ENCODE results near the gene UBC.
A peak's percentile ranks its signal among the peaks of the same experiment; 100 is the strongest.
"Not testable (repeated sequence)": the region's sequence is repeated elsewhere in the genome, so short reads cannot be mapped to it uniquely, and the experiment has no call there.

UBC gene

GRCh38 chr12:124938587-124938986 lies 24.1 kb upstream of the UBC start:
- H3K27ac ChIP-seq = peak overlapping the region in 20 of 21 experiments; percentile 33 to 89 (median 82)
- peak overlapping the region; percentile 11 to 46 (median 28) for H3K4me3 ChIP-seq

GRCh38 chr12:124938108-124938507 lies 23.7 kb upstream of the UBC start:
- peak overlapping the region in 20 of 21 experiments; percentile 33 to 89 (median 82) for H3K27ac ChIP-seq
- H3K4me3 ChIP-seq = peak overlapping the region in 1 of 7 experiments; percentile 40

GRCh38 chr12:124931528-124931927 lies 17.1 kb upstream of the UBC start:
- not testable (repeated sequence) for H3K4me3 ChIP-seq, H3K27ac ChIP-seq

- peak overlapping the region in 1 of 21 experiments; percentile 6 for H3K27ac ChIP-seq
- no peak overlapping the region for H3K4me3 ChIP-seq
These were observed 16.1 kb upstream of the UBC start for GRCh38 chr12:124930586-124930985.

GRCh38 chr12:124929649-124930419 lies 15.4 kb upstream of the UBC start:
- peak overlapping the region in 1 of 21 experiments; percentile 85 for H3K27ac ChIP-seq

GRCh38 chr12:124928912-124929530 lies 14.6 kb upstream of the UBC start:
- H3K4me3 ChIP-seq = peak overlapping the region in 1 of 7 experiments; percentile 43
- peak overlapping the region in 13 of 21 experiments; percentile 73 to 92 (median 85) for H3K27ac ChIP-seq

More at GRCh38 chr12:124929649-124930419, 15.4 kb upstream of the UBC start:
- H3K4me3 ChIP-seq = no peak overlapping the region

GRCh38 chr12:124928095-124928911 lies 13.9 kb upstream of the UBC start:
- H3K4me3 ChIP-seq = peak overlapping the region; percentile 30 to 58 (median 53)
- peak overlapping the region; percentile 31 to 97 (median 85) for H3K27ac ChIP-seq

GRCh38 chr12:124927201-124928094 lies 13.0 kb upstream of the UBC start:
- peak overlapping the region; percentile 30 to 58 (median 53) for H3K4me3 ChIP-seq
- H3K27ac ChIP-seq = peak overlapping the region; percentile 37 to 97 (median 85)

GRCh38 chr12:124925782-124926181 lies 11.3 kb upstream of the UBC start:
- not testable (repeated sequence) for H3K27ac ChIP-seq, H3K4me3 ChIP-seq

- H3K27ac ChIP-seq = no peak overlapping the region
- no peak overlapping the region for H3K4me3 ChIP-seq
These were observed 10.7 kb upstream of the UBC start for GRCh38 chr12:124925117-124925516.

GRCh38 chr12:124923905-124924734 lies 9.7 kb upstream of the UBC start:
- H3K4me3 ChIP-seq = no peak overlapping the region
- H3K27ac ChIP-seq = peak overlapping the region in 5 of 21 experiments; percentile 1 to 43 (median 27)

GRCh38 chr12:124921200-124922031 lies 7.0 kb upstream of the UBC start:
- H3K4me3 ChIP-seq = peak overlapping the region in 4 of 7 experiments; percentile 4 to 31 (median 10)
- peak overlapping the region in 20 of 21 experiments; percentile 63 to 100 (median 100) for H3K27ac ChIP-seq

GRCh38 chr12:124920353-124920935 lies 6.0 kb upstream of the UBC start:
- Histone ChIP-seq H3K27ac (peak overlapping the region in 20 of 21 experiments; percentile 62 to 100 (median 100)), H3K4me3 (no peak overlapping the region)

GRCh38 chr12:124919521-124920352 lies 5.3 kb upstream of the UBC start:
- no peak overlapping the region for H3K4me3 ChIP-seq
- peak overlapping the region; percentile 67 to 100 (median 100) for H3K27ac ChIP-seq

- Histone ChIP-seq H3K4me3 (peak overlapping the region in 1 of 7 experiments; percentile 10), H3K27ac (peak overlapping the region; percentile 49 to 100 (median 100))
These were observed 4.2 kb upstream of the UBC start for GRCh38 chr12:124918622-124918988.

Data from skin epidermis (tissue), 12 donors.